NK-92 (cell line): ENCODE results near the gene KHDRBS2.
"Not testable (repeated sequence)": the region's sequence is repeated elsewhere in the genome, so short reads cannot be mapped to it uniquely, and the experiment has no call there.

Source experiments
- DNase-seq: peaks from one replicate; lab custom pipeline; 2025; ENCODE audit not compliant: unreplicated experiment; lab: John Stamatoyannopoulos, UW

KHDRBS2 gene

GRCh38 chr6:61869632-61870400 is 416.2 kb downstream of the KHDRBS2 start:
- no peak for DNase-seq

- no peak for DNase-seq
These were observed 417.4 kb downstream of the KHDRBS2 start for GRCh38 chr6:61868507-61869080.

GRCh38 chr6:61867635-61868034 is 418.4 kb downstream of the KHDRBS2 start:
- no peak for DNase-seq

- no peak for DNase-seq
These were observed 428.5 kb downstream of the KHDRBS2 start for GRCh38 chr6:61857541-61857940.

- no peak for DNase-seq
These were observed 444.1 kb downstream of the KHDRBS2 start for GRCh38 chr6:61841958-61842357.

GRCh38 chr6:61835237-61835636 is 450.8 kb downstream of the KHDRBS2 start:
- DNase-seq: no peak

GRCh38 chr6:61833176-61833755 is 452.8 kb downstream of the KHDRBS2 start:
- DNase-seq: no peak

GRCh38 chr6:61817716-61818115 is 468.3 kb downstream of the KHDRBS2 start:
- DNase-seq: no peak

GRCh38 chr6:61810047-61810446 is 476.0 kb downstream of the KHDRBS2 start:
- no peak for DNase-seq

GRCh38 chr6:61809004-61809595 is 476.9 kb downstream of the KHDRBS2 start:
- no peak for DNase-seq

- no peak for DNase-seq
These were observed 498.0 kb downstream of the KHDRBS2 start for GRCh38 chr6:61787998-61788397.

GRCh38 chr6:61769446-61769845 is 516.6 kb downstream of the KHDRBS2 start:
- not testable (repeated sequence) for DNase-seq

- no peak for DNase-seq
These were observed 530.3 kb downstream of the KHDRBS2 start for GRCh38 chr6:61755739-61756138.

GRCh38 chr6:61751986-61752385 is 534.0 kb downstream of the KHDRBS2 start:
- no peak for DNase-seq

- DNase-seq: no peak
These were observed 540.0 kb downstream of the KHDRBS2 start for GRCh38 chr6:61745994-61746393.

GRCh38 chr6:61711849-61712248 is 574.2 kb downstream of the KHDRBS2 start:
- DNase-seq: no peak

GRCh38 chr6:61688165-61688564 is 597.9 kb downstream of the KHDRBS2 start:
- DNase-seq: no peak

- DNase-seq: no peak
These were observed 603.5 kb downstream of the KHDRBS2 start for GRCh38 chr6:61682562-61682961.

- no peak for DNase-seq
These were observed 606.4 kb downstream of the KHDRBS2 start for GRCh38 chr6:61679625-61680024.

GRCh38 chr6:61675734-61676133 is 610.3 kb downstream of the KHDRBS2 start:
- no peak for DNase-seq

GRCh38 chr6:61649845-61650244 is 636.2 kb downstream of the KHDRBS2 start:
- DNase-seq: no peak

GRCh38 chr6:61640463-61640862 is 645.6 kb downstream of the KHDRBS2 start:
- no peak for DNase-seq
